GM19372 (cell line): ENCODE results near the gene RNF10.
"Not testable (repeated sequence)": the region's sequence is repeated elsewhere in the genome, so short reads cannot be mapped to it uniquely, and the experiment has no call there.

Source experiments
- ATAC-seq: cut with Tn5 transposase; IDR thresholded peaks from one replicate; pipeline ENCODE4 v1.9.1; 2021; ENCODE audit warnings: mild to moderate bottlenecking, low read depth, moderate library complexity; ENCODE audit not compliant: unreplicated experiment

RNF10 gene

DNA sequence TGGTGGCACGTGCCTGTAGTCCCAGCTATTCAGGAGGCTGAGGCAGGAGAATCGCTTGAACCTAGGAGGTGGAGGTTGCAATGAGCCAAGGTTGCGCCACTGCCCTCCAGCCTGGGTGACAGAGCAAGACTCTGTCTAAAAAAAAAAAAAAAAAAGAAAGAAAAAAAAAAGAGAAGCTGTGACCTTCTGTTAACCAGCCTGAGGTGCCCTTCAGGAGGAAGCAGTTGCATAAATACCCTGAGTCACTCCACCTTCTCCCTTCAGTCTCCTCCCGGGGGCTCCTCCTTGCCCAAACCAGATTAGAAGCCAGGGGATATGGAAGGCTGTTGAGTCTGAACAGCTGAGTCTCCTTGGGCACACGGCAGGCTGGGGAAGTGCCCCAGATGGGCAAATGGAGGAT, 68.3 kb downstream of the RNF10 start:
- ATAC-seq, result not testable (repeated sequence)

DNA sequence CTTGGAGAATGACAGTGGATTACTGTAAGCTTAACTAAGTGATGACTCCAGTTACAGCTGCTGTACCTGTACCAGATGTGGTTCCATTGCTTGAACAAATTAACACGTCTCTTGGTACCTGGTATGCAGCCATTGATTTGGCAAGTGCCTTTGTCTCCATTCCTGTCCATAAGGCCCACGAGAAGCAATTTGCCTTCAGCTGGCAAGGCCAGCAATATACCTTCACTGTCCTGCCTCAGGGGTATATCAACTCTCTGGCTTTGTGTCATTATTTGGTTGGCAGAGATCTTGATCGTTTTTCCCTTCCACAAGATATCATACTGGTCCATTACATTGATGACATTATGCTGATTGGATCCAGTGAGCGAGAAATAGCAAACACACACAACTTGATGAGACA, 76.4 kb downstream of the RNF10 start:
- no peak for ATAC-seq

DNA sequence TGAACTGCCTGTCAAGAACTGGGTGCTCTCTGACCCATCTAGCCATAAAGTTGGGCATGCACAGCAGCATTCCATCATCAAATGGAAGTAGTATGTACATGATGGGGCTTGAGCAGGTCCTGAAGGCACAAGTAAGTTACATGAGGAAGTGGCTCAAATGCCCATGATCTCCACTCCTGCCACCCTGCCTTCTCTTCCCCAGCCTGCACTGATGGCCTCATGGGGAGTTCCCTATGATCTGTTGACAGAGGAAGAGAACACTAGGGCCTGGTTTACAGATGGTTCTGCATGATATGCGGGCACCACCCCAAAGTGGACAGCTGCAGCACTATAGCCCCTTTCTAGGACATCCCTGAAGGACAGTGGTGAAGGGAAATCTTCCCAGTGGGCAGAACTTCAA, 77.4 kb downstream of the RNF10 start:
- ATAC-seq, result not testable (repeated sequence)

DNA sequence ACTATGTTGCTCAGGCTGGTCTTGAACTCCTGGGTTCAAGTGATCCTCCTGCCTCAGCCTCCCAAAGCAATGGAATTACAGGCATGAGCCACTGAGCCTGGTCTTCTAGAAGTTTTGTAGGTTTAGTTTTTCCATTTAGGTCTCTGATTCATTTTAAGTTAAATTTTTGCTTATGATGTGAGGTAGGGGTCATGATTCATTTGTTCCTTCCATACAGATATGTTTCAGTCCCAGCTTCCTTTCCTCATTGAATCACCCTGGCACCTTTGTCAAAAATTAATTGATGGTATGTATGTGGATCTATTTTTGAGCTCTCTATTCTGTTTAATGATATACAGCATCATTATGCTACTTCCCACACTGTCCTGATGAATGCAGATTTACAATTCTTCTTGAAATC, 80.7 kb downstream of the RNF10 start:
- no peak for ATAC-seq

DNA sequence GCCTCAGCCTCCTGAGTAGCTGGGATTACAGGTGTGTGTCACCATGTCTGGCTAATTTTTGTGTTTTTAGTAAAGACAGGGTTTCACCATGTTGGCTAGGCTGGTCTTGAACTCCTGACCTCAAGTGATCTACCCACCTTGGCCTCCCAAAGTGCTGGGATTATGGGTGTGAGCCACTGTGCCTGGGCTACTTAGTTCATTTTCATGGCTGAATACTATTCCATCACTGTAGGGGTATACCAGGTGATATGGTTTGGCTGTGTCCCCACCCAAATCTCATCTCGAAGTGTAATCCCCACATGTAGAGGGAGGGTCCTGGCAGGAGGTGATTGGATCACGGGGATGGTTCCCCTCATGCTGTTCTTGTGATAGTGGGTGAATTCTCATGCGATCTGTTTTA, 83.0 kb downstream of the RNF10 start:
- ATAC-seq, result not testable (repeated sequence)

DNA sequence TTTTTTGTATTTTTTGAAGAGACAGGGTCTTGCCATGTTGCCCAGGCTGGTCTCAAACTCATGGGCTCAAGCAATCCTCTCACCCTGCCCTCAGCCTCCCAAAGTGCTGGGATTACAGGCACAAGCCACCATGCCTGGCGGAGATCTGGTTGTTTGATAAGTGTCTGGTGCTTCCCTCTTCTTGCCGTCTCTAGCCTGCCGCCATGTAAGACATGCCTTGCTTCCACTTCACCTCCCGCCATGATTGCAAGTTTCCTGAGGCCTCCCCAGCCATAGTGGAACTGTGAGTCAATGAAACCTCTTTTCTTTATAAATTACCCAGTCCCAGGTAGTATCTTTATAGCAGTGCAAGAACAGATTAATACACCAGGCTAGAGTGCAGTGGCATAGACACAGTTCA, 83.6 kb downstream of the RNF10 start:
- ATAC-seq, result not testable (repeated sequence)

DNA sequence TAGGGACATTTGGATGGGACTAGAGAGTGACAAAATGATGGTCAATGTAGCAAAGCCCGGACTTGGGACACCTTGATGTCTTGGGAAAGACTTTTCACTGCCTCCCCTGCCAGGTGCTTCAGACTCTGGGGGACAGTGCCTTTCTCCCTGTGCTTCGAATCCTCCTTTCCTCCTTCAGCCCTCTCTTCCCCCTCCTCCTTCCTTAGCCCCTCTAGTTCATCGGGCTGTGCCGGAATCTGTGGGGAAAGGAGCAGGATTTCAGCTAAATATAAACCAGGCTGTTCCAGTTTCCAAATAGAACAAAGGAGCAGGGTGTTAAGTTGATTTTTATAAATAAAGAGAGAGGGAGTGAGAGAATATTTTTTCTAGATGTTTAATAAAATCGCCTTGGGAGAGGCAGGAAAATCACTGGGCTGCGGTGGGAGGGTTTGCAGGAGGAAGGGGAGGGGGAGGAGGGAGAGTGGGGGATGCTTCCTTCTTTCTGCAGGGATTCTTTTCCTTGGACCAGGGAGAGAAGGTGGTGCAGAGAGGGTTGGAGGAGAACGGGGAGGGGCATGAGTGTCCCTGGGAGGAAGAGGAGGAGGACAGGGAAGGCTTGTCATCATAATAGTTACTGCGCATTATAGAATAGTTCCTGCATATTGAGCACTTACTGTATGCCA, 84.9 kb downstream of the RNF10 start:
- no peak for ATAC-seq

DNA sequence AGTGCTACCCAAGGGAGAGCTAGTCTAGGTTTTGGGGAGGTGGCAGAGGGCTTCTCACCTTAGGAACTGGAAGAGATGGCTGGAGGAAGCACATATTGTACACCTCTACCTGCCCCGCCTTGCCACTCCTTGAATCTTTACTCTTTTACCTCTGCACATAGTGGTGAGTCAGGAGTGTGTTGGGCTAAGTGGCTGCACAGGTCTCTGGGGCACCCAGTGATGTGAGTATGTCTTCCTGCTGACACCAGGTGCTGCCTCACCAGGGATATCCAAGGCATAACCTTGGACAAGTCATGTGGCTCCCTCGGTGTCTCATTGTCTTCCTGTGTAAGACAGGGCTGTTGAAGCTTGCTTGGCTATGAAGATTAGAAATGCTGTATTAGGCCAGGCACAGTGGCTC, 86.5 kb downstream of the RNF10 start:
- ATAC-seq, result no peak

DNA sequence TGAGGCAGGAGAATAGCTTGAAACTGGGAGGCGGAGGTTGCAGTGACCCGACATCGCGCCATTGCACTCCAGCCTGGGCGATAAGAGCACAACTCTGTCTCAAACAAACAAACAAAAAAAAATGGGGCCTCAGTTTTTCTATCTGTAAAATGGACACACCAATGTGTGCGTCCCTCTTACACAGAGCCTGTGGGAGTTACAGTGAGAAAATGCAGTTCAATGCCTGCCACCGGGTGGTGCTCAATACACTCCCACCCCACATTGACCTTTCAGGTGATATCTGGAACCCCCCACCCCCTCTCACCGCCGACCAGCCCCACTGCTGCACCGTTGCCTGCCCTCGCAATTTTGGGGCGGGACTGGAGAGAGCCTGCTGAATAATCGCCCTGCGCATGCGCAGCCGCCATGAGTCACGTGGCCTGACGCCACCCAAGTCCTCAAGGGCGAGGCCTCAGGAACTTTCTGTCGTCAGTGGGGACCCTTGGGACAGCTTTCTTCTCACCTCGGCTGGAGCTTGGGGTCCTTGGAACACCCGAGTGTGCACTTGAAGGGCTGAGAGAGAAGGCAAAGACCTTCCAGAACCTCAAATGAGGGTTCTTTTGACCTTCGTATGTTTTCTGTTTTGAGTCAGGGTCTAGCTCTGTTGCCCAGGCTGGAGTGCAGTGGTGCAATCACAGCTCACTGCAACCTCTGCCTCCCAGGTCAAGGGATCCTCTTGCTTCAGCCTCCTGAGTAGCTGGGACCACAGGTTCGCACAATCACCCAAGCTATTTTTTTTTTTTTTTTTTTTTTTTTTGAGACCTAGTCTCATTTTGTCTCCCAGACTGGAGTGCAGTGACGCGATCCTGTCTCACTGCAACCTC, 91.6 kb downstream of the RNF10 start:
- no peak for ATAC-seq
